Fibroblast of skin of scalp (primary cell): Measurements from ENCODE around the gene DLGAP4.

Experiments used
- DNase-seq: peaks from one replicate; pipeline ENCODE4 v3.0.0-alpha.2; 2013

Gene DLGAP4

DNA sequence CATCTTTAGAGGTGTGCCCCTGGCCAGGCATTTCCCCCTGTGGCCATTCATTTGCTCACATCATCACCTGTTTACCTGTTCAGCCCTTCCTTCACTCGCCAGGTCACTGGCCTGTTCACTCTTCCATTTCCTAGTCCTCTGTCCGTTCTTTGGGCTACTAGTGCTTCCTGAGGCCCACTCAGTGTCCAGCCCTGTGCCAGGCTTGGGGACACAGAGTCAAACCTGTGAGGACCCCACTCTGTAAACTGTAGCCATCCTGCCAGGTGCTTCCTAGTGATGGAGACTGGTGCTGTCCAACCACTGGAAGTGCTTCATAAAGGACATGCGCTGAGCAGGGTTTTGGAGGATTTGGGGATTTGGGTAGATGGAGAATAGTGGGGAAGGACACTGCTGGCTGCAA lies 3.5 kb downstream of the DLGAP4 start:
- no peak for DNase-seq

DNA sequence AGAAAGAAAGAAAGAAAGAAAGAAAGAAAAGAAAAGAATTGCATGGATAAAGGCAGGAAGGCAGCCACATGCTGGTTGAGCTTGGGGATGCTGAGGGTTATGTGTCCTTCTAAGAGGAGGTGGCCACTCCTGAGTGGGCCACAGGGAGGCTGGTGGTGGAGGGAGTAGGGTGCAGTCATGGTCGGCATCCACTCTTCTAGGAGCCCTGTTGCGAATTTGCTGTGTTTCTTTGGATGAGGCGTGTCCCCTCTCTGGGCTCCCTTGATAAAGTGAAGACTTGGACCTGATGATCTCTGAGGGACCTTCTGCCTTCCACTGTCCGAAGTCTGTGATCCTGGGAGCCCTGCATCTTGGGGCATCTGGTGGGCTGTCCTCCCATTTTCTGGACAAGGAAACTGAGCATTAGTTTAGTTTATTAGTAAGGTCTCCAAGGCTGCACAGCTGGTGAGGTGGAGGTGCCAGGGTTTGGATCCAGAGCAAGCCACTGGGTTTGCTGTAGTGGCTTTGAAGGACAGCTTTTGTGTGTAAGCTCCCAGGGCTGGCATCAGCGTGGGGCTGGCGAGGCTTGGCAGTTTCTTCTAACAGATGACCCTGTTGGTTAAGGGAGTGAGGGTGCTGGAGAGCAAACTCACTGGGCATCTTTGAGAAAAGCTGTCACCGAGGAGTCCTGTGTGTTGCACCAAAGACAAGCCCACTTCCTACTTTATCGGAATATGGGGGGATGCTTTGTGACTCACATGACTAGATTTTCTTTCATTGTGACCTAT lies 4.3 kb downstream of the DLGAP4 start:
- DNase-seq: no peak

DNA sequence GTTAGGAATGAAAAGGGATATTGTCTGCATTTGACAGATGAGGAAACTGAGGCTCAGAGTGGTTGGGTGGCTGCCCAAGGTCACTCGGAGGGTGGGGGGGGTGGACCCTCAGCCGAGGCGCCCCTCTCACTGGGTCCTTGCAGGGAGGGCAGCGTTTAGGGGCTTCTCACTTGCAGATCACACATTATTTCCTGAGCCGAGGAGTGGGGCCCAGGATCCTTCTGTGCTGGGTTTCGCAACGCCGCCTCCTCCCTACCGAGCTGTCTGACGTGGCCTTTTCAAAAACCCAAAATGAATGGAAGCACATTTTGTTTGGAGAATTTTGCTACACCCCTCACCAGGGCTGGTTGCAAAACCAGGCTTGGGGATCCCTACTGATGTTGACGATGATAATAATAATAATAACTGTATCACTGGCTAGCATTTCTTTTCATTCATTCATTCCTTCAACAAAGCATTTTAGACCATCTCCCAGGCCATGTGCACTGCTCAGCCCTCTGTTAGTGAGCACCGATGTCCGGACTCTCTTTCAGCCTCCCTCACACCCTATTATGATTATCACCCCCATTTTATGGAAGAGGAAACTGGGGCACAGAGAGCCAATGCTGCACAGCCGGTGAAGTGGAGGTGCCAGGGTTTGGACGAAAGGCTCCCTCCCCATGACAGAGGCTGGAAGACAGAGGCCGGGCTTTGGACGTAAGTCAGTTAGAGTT lies 5.2 kb downstream of the DLGAP4 start:
- DNase-seq: no peak

DNA sequence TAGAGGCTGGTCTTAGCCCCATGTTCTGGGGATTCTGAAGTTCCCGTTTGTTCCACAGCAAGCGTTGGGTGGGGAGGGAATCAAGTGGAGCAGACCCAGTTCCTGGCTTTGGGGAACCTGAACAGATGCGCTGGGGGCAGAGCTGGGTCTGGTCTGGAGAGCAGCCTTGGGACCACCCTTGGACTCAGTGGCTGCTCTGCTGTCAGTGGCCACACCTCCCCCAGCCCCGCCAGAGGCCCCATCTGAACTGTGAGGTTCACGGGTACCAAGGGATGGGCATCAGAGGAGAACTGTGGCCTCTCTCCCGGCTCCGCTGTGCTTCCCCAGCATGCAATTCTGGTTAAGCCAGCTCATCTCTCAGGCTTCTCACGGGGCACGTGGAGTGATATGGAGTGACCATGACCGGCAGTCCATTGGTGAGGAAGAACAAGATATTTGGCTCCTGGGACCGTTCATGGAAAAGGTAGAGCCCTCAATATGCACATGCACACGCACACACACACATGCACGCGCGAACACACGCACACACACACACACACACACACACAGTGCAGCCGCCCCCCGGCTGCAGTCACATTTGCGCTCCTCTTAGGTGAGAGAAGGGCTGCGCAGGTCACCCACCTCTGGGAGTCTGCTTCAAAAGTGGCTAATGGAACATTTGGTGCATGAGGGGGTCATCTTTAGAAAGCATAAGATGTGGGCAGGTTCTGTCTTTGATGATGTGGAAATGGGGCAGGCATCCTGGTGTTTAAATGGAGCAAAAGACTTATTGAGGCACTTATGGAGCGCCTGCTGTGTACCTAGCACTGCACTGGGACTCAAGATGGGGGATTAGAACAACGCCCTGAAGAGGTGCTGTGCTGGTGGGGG lies 6.0 kb downstream of the DLGAP4 start:
- DNase-seq: no peak

DNA sequence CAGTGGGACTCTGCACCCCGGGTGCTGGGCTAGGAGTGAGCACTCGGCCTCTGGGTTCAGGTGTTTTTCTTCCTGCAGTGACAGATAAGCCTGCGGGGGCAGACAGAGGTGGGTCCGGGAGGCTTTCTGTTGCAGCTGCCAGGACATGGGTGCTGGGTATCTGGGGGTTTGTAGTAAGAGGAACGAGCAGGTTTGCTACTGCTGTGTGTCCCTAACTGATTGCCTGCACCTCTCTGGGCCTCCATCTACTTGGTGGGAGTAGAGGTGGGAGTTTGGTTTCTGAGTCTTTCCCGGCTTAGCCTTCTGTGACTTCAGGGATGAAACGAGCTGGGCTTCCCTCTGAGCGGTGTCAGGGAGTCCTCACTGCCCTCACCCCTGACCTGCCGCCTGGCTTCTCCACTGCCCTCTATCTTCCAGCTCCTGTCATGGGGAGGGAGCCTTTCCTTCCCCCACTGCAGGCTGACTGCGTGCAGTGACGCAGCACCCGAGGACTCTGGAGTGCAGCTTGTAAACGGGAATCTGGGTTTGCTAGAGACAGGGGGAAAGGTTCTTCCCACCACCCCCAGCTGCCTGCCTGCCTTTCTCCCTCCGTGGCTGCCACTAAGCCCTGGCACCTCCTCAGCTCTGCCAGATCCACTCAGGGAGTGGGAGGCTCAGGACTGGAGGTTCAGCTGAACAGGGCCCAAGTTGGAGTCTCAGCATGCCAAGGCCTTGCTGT lies 6.7 kb downstream of the DLGAP4 start:
- no peak for DNase-seq

DNA sequence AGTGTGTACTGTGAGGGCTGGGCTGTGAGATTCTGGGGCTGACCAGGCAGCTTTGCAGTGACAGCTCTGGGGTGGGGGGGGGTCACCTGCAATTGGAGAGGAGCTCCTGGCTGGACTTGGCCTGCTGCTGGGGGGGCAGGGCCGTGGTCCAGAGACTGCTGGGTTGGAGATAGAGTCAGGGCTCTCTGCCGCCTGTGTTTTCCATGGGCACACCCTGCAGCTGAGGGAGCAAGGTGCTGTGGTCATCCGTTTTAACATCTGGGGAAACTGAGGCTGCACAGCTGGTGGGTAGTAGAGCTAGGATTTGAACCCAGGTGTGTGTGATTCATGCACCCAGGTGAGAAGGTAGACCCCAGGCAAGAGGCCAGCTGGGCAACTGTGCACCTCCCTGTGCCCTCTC lies 7.3 kb downstream of the DLGAP4 start:
- no peak for DNase-seq

DNA sequence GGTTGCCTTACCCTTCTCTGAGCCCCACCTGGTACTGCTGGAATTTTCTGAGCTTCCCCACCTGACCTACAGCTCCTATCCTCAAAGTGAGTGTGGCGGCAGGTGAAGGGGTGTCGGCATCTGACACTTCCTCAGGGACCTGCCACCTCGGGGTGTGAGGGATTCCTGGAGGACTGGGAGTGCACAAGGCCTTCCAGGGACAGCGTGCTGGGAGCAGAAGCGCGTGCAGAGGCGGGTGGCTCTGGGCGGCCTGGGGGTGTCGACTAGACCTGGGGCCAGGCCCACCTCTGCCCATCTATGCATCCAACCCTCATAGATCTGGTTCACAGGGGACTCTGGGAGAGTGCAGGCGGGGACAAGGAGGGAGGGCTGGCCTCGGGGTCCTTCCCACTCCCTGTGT lies 7.8 kb downstream of the DLGAP4 start:
- DNase-seq: no peak

DNA sequence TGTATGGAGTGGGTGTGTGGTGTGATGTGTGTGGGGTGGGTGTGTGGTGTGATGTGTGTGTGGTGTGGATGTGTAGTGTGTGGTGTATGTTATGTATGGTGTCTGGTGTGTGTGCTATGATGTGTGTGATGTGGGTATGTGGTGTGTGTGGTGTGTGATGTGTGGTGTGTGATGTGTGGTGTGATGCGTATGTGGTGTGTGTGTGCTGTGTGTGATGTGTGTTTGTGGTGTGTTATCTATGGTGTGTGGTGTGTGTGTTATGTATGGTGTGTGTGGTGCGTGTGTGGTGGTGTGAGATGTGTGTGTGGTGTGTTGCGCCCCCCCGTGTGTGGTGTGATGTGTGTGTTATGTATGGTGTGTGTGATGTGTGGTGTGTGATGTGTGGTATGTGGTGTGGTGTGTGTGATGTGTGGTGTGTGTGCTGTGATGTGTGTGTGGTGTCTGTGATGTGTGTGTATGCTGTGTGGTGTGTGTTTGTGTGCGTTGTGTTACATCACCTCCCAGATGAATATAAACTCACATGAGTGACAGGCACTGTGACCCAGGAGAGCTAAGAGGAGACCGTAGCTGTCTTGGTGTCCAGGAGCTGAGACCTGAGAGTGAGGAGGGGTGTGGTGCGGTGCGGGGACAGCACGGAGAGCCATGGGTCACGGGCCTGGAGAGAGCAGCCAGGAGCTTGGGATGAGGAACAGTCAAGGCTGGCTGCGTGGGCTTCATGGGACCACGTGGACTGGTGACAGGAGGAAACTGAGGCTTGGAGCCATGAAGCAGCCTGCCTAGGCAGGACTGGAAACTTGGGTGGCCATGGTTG lies 8.8 kb downstream of the DLGAP4 start:
- DNase-seq: no peak

DNA sequence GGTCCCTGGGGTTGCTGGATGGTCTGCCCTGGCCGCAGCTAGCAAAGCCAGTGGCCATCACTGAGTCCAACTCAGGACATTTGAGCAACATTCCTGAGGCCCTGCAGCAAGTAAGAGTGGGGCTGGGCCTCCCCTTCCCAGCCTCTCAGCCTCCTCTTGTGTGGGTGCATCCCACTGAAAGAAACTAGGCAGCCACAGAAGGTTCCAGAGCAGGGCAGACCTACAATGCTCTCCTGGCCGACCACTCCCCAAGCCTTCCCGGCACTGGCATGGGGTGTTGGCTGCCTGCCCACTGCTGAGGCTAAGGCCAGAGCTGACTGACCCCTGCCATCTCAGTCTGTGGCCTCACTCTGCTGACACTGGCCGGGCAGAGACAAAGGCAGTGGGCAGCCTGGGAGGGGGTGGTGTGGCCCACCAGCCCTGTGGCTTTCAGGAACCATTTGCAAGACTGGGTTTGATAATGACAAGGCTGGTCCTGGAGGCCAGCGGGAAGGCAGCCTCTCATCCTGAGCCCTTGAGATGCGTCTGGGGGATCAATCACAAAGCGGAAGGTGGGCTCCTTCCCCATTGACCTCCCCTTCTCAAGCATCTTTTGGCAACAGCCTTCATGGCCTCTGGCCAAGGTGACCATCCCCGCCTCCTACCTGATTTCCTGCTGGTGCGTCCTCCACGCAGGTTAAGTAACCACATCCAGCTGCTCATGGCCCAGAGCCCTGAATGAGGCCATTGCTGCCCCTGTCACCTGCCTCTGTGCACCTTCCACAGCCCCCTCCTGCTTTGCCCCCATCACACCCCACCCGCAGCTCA lies 9.6 kb downstream of the DLGAP4 start:
- DNase-seq: no peak

DNA sequence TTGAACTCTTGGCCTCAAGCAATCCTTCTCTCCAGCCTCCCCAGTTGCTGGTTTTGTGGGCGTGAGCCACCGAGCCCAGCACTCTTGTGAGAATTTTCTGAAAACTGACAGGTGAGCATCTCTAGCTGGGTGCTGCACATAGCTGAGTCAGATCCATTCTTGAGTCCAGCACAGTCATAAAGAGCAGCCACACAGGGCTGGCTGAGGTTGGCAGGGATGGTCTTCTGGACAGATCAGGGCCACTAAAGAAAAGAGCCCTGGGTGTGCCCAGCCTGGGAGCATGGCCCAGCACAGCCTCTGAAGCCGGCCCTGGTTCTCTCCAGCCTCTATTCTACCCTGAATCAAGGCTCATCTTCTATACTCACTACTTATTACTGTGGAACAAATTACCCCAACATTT lies 11.5 kb downstream of the DLGAP4 start:
- DNase-seq: no peak

DNA sequence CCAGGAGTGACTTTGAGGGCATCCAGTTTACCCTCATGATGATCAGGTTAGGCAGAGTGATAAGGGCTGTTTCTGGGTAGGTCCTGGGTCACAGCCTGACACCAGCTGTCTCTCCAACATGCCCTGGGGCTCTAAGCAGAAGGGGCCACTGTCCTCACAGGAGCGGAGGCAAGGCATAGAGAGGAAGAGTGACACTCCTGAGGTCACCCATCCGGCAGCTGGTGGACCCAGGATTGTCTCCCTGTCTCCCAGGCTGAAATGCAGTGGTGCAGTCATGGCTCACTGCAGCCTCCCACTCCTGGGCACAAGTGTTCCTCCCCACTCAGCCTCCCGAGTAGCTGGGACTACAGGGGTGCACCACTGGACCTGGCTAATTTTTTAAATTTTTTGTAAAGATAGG lies 12.0 kb downstream of the DLGAP4 start:
- DNase-seq: no peak

DNA sequence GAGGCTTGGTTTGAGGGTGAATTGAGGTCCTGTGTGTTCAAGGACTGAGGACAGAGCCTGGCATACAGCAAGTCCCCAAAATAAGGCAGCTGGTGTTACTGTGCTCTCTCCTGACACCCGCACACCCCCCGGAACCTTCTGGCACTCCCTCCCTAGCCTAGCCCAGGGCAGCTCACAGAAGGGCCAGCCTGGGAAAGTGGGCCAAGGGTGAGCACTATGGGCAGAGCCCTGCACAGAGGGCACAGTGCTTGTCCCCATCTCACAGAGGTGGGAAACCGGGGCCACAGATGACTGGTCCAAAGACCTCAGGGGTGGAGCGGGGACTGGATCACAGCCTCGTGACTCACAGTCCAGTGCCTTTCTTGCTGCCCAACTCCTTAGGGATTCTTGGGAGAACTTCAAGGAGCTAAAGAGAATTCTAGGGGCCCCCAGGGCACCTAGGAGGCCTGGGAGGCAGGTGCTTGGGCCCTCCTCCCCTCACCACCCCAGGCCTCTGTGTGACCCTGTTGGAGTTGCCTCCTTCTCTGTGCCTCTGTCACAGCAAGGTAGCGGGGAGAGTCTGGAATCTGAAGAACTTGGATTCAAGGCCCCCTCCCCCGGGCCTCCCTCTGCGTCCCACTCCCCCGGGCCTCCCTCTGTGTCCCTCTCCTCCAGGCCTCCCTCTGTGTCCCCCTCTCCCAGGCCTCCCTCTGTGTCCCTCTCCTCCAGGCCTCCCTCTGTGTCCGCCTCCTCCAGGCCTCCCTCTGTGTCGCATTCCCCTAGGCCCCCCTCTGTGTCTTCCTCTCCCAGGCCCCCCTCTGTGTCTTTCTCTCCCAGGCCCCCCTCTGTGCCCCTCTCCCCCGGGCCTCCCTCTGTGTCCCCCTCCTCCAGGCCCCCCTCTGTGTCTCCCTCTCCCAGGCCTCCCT lies 13.5 kb downstream of the DLGAP4 start:
- no peak for DNase-seq

DNA sequence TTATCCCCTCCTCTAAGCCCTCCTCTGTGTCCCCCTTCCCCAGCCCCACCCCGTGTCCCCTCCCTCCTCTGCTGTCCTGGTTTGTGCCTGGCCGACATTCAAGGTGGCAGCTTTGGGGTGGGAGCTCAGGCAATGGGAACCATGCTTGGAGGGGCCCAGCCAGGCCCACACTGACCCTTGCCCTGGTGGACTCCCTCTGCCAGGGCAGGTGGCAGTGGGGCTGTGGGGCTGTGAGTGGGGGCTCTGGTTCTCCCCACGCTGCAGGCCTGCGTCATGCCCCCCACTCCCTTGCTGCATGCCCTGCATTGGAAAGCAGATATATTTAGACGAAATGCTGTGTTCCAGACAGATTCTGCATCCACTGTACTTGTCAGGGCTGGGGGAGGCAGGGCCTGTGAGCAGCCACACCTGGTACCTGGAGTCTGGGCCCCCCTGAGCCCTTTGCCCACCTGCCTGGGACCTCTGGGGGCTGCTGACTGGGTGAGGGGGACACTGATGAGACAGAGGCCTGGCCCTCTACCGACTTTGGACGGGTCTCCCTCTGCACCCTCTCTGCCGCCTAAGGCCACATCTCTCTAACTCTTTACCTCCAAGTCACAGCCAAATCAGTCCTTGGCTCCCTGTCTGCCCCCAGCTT lies 14.2 kb downstream of the DLGAP4 start:
- DNase-seq: no peak

DNA sequence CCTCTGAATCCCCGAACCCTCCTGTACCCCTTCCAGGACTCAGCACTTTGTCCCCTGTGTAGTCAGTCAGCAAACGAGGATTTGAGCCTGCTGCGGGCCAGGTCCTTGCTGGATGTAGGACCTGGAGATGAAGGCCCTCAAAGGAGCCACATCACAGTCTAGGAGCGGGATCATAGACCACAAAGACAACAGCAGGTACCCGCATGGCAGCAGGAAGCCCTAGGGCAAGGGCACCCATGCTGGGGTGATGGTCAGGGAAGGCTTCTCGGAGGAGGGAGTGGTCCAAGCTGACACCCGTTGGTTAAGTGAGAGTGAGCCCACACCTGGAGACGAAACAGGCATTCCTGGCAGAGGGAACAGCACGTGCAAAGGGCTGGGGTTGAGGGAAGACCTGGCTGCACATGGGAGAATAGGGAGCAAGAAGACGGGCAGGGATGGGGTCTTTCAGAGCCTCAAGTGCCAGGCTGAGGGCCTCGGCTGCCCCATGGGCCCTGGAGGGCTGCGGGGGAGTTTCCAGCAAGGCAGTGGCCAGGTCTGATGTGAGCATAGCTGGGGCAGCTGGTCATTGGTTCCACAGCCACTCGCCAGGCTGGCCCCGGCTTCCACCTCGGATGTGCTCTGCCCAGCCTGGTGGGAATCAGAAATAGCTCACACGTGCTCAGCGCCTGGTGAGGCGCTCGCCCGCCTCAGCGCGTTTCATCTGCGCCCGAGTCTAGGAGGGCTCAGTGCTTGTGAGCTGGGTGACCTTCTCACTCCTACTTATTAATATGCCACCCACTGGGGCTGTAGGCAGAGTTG lies 15.0 kb downstream of the DLGAP4 start:
- DNase-seq: no peak

DNA sequence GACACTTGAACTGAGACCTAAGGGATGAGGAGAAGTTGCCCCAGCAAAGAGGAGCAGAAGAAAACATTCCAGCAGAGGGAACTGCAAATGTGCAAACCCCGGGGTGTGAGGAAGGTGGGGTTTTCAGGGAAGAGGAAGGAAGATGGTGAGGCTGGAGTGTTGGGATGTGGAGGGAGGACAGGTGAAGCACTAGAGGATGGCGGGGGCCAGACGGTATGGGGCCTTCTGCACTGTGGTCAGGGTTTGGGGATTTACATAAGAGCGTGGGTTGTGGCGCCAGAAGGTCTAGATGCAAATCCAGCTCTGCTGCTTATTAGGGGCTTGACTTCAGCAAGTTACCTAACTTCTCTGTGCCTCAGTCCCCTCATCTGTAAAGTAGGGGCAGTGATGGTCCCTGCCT lies 16.0 kb downstream of the DLGAP4 start:
- DNase-seq: no peak

DNA sequence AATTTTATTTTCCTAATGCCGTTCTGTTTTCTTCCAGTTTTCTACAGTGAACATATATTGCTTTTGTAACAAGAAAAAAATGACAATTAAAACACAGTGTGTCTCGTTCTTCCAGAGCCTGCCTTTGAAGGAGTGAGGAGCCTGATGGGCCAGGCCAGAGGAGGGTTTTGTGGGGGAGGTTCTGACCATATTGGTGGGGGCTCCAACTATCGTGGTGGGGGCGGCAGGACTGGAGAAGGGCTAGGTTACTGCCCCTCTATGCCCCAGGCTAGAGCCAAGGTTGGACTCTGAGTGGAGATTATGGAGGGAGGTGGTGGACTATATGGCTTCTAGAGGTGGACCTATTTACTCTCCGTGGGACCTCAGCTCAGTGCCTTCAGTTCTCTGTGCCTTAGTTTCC lies 24.0 kb downstream of the DLGAP4 start:
- DNase-seq: no peak

DNA sequence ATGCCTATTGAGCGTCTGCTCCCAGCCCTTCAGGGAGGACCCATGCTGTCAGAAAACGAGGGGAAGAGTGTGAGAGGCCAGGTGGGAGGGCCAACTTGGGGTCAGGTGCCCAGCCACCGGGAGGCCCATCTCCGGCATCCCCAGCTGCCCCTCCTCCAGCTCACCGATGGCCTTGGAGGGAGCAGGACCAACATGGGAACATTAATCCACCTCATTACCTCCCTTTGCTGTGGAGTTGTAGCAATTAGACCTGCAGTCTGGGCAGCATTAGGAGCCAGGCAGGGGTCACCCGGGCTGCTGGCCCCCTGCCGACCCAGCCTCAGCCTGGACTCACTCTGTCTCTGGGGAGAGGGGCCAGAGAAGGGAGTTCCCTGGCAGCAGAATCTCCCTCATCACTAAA lies 25.1 kb downstream of the DLGAP4 start:
- DNase-seq: no peak

DNA sequence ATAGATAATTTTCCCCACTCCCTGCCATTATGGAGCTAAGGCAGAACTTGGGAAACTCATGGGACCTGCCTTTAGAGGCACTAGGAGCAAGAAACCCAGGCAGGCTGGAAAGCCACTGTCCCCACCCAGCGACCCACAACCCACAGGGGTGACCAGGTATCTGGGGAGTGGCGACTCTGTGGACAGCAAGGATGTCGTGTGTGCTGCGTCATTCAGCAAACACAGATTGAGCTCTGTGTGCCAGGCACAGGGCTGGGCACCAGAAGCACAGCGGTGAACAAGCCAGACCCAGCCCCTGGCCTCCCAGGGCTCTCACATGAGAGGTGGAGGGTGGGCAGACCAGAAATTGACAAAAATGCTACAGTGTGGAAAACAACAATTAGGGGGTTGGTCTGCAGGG lies 27.7 kb downstream of the DLGAP4 start:
- DNase-seq: no peak
